ENCODE measurements around the gene RPL6. TPM values are rescaled to one million over a fixed set of nuclear protein-coding genes. Genes with fewer than 3 reads are reported as not detected.

The RPL6 gene
- total and polyA plus RNA-seq, 4 donors = 182 to 610 (median 522) TPM

DNA sequence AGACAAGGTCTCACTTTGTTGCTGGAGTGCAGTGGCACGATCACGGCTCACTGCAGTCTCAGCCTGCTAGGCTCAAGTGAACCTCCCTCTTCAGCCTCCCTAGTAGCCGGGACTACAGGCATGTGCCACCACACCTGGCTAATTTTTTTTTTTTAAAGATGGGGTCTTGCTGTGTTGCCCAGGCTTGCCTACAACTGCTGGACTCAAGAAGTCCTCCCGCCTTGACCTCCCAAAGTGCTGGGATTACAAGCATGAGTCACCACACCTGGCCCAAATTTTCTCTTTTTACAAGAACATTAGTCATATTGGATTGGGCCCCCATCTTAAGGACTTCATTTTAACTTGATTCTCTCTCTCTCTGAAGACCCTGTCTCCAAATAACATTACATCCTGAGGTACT is 20.2 kb downstream of the RPL6 start (continued):
- TF ChIP-seq, protein P1, sequence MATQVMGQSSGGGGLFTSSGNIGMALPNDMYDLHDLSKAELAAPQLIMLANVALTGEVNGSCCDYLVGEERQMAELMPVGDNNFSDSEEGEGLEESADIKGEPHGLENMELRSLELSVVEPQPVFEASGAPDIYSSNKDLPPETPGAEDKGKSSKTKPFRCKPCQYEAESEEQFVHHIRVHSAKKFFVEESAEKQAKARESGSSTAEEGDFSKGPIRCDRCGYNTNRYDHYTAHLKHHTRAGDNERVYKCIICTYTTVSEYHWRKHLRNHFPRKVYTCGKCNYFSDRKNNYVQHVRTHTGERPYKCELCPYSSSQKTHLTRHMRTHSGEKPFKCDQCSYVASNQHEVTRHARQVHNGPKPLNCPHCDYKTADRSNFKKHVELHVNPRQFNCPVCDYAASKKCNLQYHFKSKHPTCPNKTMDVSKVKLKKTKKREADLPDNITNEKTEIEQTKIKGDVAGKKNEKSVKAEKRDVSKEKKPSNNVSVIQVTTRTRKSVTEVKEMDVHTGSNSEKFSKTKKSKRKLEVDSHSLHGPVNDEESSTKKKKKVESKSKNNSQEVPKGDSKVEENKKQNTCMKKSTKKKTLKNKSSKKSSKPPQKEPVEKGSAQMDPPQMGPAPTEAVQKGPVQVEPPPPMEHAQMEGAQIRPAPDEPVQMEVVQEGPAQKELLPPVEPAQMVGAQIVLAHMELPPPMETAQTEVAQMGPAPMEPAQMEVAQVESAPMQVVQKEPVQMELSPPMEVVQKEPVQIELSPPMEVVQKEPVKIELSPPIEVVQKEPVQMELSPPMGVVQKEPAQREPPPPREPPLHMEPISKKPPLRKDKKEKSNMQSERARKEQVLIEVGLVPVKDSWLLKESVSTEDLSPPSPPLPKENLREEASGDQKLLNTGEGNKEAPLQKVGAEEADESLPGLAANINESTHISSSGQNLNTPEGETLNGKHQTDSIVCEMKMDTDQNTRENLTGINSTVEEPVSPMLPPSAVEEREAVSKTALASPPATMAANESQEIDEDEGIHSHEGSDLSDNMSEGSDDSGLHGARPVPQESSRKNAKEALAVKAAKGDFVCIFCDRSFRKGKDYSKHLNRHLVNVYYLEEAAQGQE (IDR thresholded peaks at IDR 0.05) = no peak
- TF ChIP-seq EGR1 (IDR thresholded peaks at IDR 0.05; ENCODE audit: low read depth in 2 of 2) = no peak

GRCh38 chr12:112386726-112387125 is 22.7 kb downstream of the RPL6 start:
- Histone ChIP-seq H3K9me3 (ENCODE audit: control insufficient read depth in 4 of 4, low read length in 3 of 4) (no peaks in the 10 kb centered on the region), H3K27ac (ENCODE audit: low read depth in 1 of 2, low read length in 2 of 2) (no peak overlapping the region), H3K4me3 (ENCODE audit: low read depth in 1 of 3, low read length in 3 of 3) (no peak overlapping the region), H3K9ac (ENCODE audit: low read depth in 1 of 2, low read length in 2 of 2) (no peak overlapping the region), H3K27me3 (ENCODE audit: control insufficient read depth in 4 of 4, insufficient read depth in 4 of 4, low read length in 3 of 4) (no peaks in the 10 kb centered on the region), H3K36me3 (ENCODE audit: control insufficient read depth in 4 of 4, insufficient read depth in 3 of 4, low read depth in 1 of 4, low read length in 3 of 4) (no peaks in the 10 kb centered on the region), H3K4me1 (ENCODE audit: control insufficient read depth in 4 of 4, insufficient read depth in 4 of 4, low read length in 3 of 4) (peaks cover 0 to 4% (median 0%) of the 10 kb centered on the region in 4 donors)
- TF ChIP-seq, protein P2, sequence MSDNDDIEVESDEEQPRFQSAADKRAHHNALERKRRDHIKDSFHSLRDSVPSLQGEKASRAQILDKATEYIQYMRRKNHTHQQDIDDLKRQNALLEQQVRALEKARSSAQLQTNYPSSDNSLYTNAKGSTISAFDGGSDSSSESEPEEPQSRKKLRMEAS (IDR thresholded peaks at IDR 0.05) = no peak
- TF ChIP-seq EGR1 (IDR thresholded peaks at IDR 0.05; ENCODE audit: low read depth in 2 of 2) = no peak
- TF ChIP-seq FOXA1 (IDR thresholded peaks at IDR 0.05) = no peak
- no peak for TF ChIP-seq RAD21 (IDR thresholded peaks at IDR 0.05)
- TF ChIP-seq RXRA (IDR thresholded peaks at IDR 0.05) = no peak
- TF ChIP-seq, protein P1 (IDR thresholded peaks at IDR 0.05) = no peak
- TF ChIP-seq HNF4A (conservative IDR thresholded peaks at IDR 0.05) = no peak
- TF ChIP-seq ATF3 (IDR thresholded peaks at IDR 0.05) = no peak
- TF ChIP-seq, protein P3, sequence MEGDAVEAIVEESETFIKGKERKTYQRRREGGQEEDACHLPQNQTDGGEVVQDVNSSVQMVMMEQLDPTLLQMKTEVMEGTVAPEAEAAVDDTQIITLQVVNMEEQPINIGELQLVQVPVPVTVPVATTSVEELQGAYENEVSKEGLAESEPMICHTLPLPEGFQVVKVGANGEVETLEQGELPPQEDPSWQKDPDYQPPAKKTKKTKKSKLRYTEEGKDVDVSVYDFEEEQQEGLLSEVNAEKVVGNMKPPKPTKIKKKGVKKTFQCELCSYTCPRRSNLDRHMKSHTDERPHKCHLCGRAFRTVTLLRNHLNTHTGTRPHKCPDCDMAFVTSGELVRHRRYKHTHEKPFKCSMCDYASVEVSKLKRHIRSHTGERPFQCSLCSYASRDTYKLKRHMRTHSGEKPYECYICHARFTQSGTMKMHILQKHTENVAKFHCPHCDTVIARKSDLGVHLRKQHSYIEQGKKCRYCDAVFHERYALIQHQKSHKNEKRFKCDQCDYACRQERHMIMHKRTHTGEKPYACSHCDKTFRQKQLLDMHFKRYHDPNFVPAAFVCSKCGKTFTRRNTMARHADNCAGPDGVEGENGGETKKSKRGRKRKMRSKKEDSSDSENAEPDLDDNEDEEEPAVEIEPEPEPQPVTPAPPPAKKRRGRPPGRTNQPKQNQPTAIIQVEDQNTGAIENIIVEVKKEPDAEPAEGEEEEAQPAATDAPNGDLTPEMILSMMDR (IDR thresholded peaks at IDR 0.05; ENCODE audit: low read depth, low read length, missing input control) = no peak
- TF ChIP-seq, protein P4, sequence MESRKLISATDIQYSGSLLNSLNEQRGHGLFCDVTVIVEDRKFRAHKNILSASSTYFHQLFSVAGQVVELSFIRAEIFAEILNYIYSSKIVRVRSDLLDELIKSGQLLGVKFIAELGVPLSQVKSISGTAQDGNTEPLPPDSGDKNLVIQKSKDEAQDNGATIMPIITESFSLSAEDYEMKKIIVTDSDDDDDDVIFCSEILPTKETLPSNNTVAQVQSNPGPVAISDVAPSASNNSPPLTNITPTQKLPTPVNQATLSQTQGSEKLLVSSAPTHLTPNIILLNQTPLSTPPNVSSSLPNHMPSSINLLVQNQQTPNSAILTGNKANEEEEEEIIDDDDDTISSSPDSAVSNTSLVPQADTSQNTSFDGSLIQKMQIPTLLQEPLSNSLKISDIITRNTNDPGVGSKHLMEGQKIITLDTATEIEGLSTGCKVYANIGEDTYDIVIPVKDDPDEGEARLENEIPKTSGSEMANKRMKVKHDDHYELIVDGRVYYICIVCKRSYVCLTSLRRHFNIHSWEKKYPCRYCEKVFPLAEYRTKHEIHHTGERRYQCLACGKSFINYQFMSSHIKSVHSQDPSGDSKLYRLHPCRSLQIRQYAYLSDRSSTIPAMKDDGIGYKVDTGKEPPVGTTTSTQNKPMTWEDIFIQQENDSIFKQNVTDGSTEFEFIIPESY (IDR thresholded peaks at IDR 0.05) = no peak
- TF ChIP-seq JUND (IDR thresholded peaks at IDR 0.05) = no peak
- peak; percentile 65 for DNase-seq (ENCODE audit: low spot score)
- 73% methylated on average over 3 of the region's 3 CpGs for WGBS
